ENCODE data around the gene ZNF2. TPM values are rescaled to one million over a fixed set of nuclear protein-coding genes. Genes with fewer than 3 reads are reported as not detected.
A peak's percentile ranks its signal among the peaks of the same experiment; 100 is the strongest.

ZNF2 gene
- total RNA-seq, 2 experiments from 2014 or later = 0.53 TPM; not detected in 1

DNA sequence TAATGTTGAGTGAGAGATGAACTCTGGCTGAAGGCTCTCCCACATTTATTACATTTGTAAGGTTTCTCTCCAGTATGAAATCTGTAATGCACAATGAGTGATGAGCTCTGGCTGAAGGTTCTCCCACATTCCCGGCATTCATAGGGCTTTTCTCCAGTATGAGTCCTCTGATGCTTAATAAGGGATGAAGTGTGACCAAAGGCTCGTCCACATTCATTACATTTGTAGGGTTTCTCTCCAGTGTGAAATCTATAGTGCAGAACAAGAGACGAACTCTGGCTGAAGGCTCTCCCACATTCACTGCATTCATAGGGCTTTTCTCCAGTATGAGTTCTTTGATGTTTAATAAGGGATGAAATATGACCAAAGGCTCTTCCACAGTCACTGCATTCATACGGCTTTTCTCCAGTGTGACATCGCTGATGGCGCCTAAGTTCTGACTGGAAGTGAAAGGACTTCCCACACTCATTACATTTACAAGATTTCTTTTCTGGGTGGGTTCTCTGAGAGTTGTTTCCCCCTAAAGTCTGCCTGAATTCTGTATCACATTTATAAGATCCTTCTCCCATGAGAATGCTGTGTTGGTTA, 16.1 kb upstream of the ZNF2 start:
- Histone ChIP-seq H3K9me3 (ENCODE audit: control insufficient read depth in 1 of 2, insufficient read depth in 1 of 2, low read length in 2 of 2) (peaks cover 37 to 100% of the 10 kb centered on the region in 2 experiments), H3K4me1 (ENCODE audit: insufficient read depth, low read length) (no peaks in the 10 kb centered on the region), H3K4me3 (ENCODE audit: low read length) (no peak overlapping the region), H3K27ac (ENCODE audit: low read depth in 1 of 2, low read length in 2 of 2) (no peak overlapping the region), H3K27me3 (ENCODE audit: control insufficient read depth in 1 of 2, insufficient read depth in 2 of 2, low read length in 2 of 2) (no peaks in the 10 kb centered on the region), H3K36me3 (ENCODE audit: insufficient read depth, low read length) (peaks cover 37% of the 10 kb centered on the region)
- Mint-ChIP-seq H3K36me3 (ENCODE audit: low read depth) (peaks cover 97% of the 10 kb centered on the region), H3K4me3 (no peak overlapping the region), H3K4me1 (ENCODE audit: low read depth) (no peaks in the 10 kb centered on the region), H3K9me3 (peaks cover 32% of the 10 kb centered on the region), H3K27me3 (no peaks in the 10 kb centered on the region), H3K27ac (no peak overlapping the region)
- POLR2A ChIA-PET = no interaction called here
- intact Hi-C loops (cut with DNase I, micrococcal nuclease) = no loop called here
- DNase-seq = no peak
- TF ChIP-seq, protein P1, sequence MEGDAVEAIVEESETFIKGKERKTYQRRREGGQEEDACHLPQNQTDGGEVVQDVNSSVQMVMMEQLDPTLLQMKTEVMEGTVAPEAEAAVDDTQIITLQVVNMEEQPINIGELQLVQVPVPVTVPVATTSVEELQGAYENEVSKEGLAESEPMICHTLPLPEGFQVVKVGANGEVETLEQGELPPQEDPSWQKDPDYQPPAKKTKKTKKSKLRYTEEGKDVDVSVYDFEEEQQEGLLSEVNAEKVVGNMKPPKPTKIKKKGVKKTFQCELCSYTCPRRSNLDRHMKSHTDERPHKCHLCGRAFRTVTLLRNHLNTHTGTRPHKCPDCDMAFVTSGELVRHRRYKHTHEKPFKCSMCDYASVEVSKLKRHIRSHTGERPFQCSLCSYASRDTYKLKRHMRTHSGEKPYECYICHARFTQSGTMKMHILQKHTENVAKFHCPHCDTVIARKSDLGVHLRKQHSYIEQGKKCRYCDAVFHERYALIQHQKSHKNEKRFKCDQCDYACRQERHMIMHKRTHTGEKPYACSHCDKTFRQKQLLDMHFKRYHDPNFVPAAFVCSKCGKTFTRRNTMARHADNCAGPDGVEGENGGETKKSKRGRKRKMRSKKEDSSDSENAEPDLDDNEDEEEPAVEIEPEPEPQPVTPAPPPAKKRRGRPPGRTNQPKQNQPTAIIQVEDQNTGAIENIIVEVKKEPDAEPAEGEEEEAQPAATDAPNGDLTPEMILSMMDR (IDR thresholded peaks at IDR 0.05) = no peak
- CTCF ChIA-PET = no interaction called here
- no peak for ATAC-seq (ENCODE audit: poor library complexity)

DNA sequence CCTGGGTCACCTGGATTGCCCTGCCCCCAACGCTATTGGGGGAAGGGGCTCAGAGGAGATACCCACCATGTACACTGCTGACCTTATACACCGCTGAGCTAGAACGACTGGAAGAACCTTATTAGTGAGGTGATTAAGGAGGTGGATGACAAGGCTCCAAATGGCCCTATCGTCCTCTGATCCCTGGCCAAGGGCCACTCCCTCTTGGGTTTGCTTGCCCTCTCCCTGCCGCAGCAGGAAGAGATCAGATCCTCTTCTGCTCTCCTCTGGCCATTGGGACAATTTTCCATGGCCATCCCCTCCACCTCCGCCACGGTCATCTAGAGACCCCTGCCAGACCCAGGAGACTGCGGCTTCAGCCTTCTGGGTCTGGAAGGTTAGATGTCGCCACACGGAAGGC, 7.2 kb upstream of the ZNF2 start:
- ATAC-seq (ENCODE audit: poor library complexity) = no peak
- Histone ChIP-seq H3K27ac (ENCODE audit: low read depth in 1 of 2, low read length in 2 of 2) (no peak overlapping the region), H3K4me1 (ENCODE audit: insufficient read depth, low read length) (peaks cover 21% of the 10 kb centered on the region), H3K36me3 (ENCODE audit: insufficient read depth, low read length) (peaks cover 18% of the 10 kb centered on the region), H3K9me3 (ENCODE audit: control insufficient read depth in 1 of 2, insufficient read depth in 1 of 2, low read length in 2 of 2) (peaks cover 10 to 18% of the 10 kb centered on the region in 2 experiments), H3K27me3 (ENCODE audit: control insufficient read depth in 1 of 2, insufficient read depth in 2 of 2, low read length in 2 of 2) (no peaks in the 10 kb centered on the region), H3K4me3 (ENCODE audit: low read length) (peak overlapping the region; percentile 95)
- peak overlapping the region; percentile 83 for H3K4me3 Mint-ChIP-seq
- intact Hi-C loops (cut with DNase I, micrococcal nuclease) = loop anchor here (5.0 kb wide), 2 partner anchors 36 to 81 kb away; partner anchors contain the start of gene MRPS5 (in 1 of the 2)
- H3K27me3 Mint-ChIP-seq = no peaks in the 10 kb centered on the region
- ChIA-PET POLR2A (interaction anchor here (1.2 to 3.8 kb wide), 6 partner anchors 37 to 136 kb away, joined by 3 to 46 read pairs (median 10); partner anchors contain the start of genes MAL and MRPS5), CTCF (no interaction called here)
- H3K4me1 Mint-ChIP-seq (ENCODE audit: low read depth) = peaks cover 20% of the 10 kb centered on the region
- peak overlapping the region; percentile 76 for H3K27ac Mint-ChIP-seq
- H3K36me3 Mint-ChIP-seq (ENCODE audit: low read depth) = peaks cover 56% of the 10 kb centered on the region
- TF ChIP-seq, protein P1 (IDR thresholded peaks at IDR 0.05) = no peak
- DNase-seq = no peak
- H3K9me3 Mint-ChIP-seq = peaks cover 10% of the 10 kb centered on the region

DNA sequence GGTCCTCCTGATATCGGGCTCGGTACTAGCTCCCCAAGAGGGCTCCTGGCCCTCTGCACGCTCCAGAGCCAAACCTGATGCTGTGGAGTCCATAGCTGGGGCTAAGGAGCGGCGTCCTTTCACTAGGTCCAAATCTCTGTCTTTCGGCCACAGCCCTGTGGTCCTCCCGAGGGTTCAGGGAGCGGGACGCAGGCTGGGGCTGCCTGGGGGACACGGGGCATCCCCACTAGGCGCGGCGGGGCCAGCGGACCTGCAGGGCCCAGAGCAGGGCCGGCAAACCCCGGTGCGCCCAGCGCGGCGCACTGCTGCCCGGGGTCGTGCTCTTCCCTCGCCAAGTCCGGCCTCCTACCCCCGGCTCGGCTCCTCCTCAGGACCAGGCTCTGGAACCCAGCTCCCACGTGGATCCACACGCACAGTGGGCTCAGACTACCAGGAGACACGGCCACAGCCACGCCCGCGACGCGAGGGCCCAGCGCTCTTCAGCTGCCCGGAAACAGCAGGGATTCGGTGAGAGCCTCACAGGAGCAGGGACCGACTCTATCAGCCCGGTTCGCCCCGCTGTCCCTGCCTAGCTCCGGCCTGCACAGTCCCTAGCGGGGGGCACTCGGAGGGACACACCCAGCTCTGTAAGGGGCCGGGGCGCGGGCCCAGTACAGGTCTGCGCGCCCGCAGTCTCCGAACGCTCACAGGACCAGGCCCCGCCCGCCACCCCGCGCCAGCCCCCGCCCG, 6.6 kb upstream of the ZNF2 start:
- H3K4me1 Mint-ChIP-seq (ENCODE audit: low read depth) = peaks cover 21% of the 10 kb centered on the region
- H3K4me3 Mint-ChIP-seq = peak overlapping the region; percentile 83
- no peaks in the 10 kb centered on the region for H3K27me3 Mint-ChIP-seq
- H3K9me3 Mint-ChIP-seq = peaks cover 7% of the 10 kb centered on the region
- TF ChIP-seq, protein P1 (IDR thresholded peaks at IDR 0.05) = no peak
- DNase-seq (peak in 6 of 14 experiments; percentile 11 to 44 (median 16)), ATAC-seq (ENCODE audit: poor library complexity) (peak; percentile 58)
- Histone ChIP-seq H3K4me3 (ENCODE audit: low read length) (peak overlapping the region; percentile 95), H3K9me3 (ENCODE audit: control insufficient read depth in 1 of 2, insufficient read depth in 1 of 2, low read length in 2 of 2) (peaks cover 10 to 11% of the 10 kb centered on the region in 2 experiments), H3K27ac (ENCODE audit: low read depth in 1 of 2, low read length in 2 of 2) (peak overlapping the region; percentile 33 to 62), H3K4me1 (ENCODE audit: insufficient read depth, low read length) (peaks cover 21% of the 10 kb centered on the region), H3K36me3 (ENCODE audit: insufficient read depth, low read length) (peaks cover 15% of the 10 kb centered on the region), H3K27me3 (ENCODE audit: control insufficient read depth in 1 of 2, insufficient read depth in 2 of 2, low read length in 2 of 2) (no peaks in the 10 kb centered on the region)
- H3K27ac Mint-ChIP-seq = peak overlapping the region; percentile 76
- H3K36me3 Mint-ChIP-seq (ENCODE audit: low read depth) = peaks cover 49% of the 10 kb centered on the region
- ChIA-PET POLR2A (interaction anchor here (1.0 to 3.8 kb wide), 11 partner anchors 11 to 244 kb away, joined by 3 to 46 read pairs (median 5); partner anchors contain the start of genes FAHD2A, MAL and MRPS5), CTCF (interaction anchor here (1.4 kb wide), 1 partner anchor 38 kb away, joined by 5 read pairs; the partner anchor contains the start of gene MRPS5)
- intact Hi-C loops (cut with DNase I, micrococcal nuclease) = loop anchor here (1.0 to 5.0 kb wide), 3 partner anchors 37 to 82 kb away; partner anchors contain the start of gene MRPS5 (in 1 of the 2)
